Caki2 (cell line): ENCODE measurements around the gene TMEM53. TPM values are rescaled to one million over a fixed set of nuclear protein-coding genes. Genes with fewer than 3 reads are reported as not detected.

Experiments
- DNase-seq: peaks from one replicate; pipeline ENCODE4 v3.0.0-alpha.2; 2015; ENCODE audit warnings: low read depth
- in situ Hi-C: cut with HindIII; loops from 2 replicates; pipeline ENCODE4 v1.10.0; 2016; ENCODE audit warnings: low sequenced_read_pairs, low pct_unique_long_range_greater_than_20kb, mixed read lengths
- total RNA-seq: library from RNA; depleted of rRNA; stranded (reverse); fragments of >200 nt; shearing (Covaris generic); gene quantifications from 2 replicates; pipeline ENCODE4 v1.2.3, GENCODE V29; 2014; ENCODE audit warnings: low replicate concordance; rRNA removed

The TMEM53 gene
- total RNA-seq, 1 experiment from 2014 or later, result 7.6 TPM

DNA sequence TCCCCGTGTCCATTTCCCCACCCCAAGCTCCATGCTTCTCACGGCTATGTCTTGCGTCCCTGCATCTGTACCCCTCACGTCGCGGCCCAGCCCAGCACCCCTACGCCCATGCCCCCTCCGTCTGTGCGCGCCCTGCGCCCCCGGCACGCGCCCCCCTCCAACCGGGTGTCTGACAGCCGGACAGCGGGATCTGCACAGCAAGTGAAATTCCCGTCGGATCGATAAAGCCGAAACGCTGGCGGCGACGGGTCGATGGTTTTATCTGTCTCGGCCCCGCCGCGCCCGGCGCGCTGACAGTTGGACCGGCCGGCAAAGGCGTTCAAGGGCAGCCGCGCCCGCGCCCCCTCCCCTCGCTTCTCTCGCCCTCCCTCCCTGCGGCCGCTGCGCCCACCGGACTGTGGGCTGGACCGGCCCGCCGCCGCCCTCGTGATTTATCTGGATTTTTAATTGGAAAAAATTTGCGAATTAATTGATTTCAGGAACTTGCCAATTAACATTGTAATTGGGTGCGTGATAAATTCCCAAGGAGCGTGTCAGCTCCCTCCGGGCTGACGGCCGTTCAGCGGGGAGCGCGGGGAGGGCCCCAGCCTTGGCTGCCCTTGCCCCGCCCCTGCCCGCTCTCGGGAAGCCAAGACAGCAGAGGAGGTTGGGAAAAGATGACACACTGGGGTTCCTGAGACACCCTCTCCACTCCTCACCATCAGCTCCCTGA is 57.1 kb downstream of the TMEM53 start:
- in situ Hi-C loops, result no loop called here

DNA sequence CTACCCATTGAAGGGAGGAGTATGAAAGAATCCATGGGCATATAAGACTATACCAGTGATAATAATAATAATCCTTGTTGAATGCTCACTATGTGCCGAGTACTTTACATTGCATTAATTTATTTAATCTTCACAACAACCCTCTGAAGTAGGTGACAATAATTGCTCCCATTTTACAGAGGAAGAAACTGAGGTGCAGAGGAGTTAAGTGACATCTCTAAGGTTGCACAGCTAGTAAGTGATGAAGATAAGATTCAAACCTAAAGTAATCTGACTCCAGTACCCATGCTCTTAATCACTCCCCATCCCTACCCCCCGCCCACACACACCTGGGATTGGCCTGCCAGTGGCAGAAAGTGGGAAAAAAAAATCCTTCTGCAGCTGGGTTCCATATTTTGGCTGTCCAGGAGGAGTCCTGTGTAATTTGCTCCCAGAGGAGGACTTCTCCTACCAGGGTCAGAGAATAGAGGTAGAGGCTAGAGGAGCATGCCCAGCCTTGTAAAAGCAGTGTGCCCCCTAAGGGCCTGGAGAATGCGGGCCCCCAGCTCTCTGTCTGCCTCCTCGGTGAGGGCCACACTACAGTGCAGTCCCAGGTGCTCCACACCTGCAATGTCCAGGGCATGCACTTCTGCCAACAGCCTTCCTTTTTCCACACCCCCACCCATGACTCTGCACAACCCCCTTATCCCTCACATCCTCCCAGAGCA is 57.8 kb downstream of the TMEM53 start:
- in situ Hi-C loops, result no loop called here

More for the DNA sequence above, 57.1 kb downstream of the TMEM53 start:
- no peak for DNase-seq

DNA sequence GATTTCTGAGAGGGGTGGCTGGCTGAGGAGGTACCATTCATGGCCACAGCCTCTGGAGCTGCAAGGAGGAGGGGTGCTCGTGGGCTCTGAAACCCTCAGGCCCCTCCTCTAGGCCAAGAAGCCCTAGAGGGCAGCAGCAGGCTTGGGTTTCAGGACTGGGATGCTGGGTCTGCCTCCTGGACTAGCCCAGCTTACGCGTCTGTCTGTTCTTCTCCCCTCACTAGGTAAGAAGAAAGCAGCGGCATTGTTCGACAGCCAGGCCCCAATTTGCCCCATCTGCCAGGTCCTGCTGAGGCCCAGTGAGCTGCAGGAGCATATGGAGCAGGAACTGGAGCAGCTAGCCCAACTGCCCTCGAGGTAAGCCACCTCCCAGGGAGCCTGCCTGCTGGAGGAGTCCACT is 60.3 kb downstream of the TMEM53 start:
- DNase-seq, result no peak
- in situ Hi-C loops, result no loop called here

More for the DNA sequence above, 57.8 kb downstream of the TMEM53 start:
- DNase-seq, result no peak

DNA sequence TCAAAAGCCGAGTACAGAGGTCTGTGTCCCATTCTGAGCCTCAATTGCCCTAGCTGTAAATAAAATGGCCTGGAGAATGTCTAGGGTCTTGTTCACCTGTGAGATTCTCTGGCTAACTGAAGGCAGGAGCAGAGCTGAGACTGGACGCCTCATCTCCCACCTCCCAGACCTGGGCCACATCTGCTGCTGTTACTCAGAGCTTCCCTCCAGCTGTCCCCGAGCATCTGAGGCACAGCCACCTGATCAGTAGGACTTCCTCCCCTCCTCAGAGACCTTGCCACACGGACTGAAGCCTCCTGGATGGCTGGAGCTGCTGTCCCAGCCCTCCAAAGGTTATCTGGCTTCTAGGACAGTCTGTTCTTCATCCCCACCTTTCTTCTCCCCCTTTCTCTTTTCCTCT is 62.4 kb downstream of the TMEM53 start:
- in situ Hi-C loops, result no loop called here
- no peak for DNase-seq

DNA sequence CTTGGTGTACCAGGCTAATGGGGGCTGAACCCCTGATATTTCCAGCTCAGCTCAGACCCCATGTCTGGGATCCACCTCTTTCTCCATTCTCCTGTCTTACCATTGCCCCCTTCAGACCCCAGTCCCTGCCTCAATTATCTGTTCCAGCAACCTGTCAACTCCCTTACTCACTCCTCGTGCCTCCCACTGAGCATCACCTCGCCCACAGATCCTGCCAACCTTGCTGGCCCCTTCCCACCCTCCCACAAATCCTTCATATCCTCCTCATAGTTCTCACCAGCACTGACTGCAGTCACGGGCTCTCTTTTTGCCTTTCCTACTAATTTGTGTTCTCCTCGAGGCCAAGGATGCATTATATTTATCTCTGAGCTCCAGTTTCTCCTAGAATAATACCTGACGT is 62.9 kb downstream of the TMEM53 start:
- in situ Hi-C loops, result no loop called here
- DNase-seq, result no peak

DNA sequence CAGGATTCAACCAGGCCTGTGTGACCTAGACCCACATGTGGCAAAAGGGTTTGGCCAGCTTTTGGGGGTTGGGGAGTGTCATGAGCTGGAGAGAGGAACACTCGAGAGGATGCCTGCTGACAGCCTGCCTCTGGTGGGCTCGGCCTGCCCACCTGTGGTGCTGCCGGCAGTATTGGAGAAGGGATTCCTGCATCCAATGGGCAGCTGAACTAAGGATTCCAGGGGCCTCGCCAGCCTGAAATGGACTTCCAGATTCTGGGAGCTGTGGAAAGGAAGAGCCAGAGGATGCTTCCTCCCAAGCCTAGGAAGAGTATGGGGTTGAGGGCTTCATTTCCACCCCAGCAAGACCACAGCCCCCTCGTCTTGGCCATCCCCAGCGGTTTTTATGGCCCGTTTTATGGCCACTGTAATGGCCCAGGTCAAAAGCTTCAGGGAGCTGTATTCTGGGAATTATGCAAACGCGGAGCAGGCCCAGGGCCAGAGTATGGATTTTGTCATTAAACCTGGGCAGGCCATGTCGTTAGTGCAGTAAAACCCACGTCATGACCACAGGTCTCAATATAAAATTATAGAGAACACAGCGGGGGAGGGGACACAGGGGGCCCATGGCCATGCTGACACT is 63.6 kb downstream of the TMEM53 start:
- no peak for DNase-seq
- in situ Hi-C loops, result no loop called here

DNA sequence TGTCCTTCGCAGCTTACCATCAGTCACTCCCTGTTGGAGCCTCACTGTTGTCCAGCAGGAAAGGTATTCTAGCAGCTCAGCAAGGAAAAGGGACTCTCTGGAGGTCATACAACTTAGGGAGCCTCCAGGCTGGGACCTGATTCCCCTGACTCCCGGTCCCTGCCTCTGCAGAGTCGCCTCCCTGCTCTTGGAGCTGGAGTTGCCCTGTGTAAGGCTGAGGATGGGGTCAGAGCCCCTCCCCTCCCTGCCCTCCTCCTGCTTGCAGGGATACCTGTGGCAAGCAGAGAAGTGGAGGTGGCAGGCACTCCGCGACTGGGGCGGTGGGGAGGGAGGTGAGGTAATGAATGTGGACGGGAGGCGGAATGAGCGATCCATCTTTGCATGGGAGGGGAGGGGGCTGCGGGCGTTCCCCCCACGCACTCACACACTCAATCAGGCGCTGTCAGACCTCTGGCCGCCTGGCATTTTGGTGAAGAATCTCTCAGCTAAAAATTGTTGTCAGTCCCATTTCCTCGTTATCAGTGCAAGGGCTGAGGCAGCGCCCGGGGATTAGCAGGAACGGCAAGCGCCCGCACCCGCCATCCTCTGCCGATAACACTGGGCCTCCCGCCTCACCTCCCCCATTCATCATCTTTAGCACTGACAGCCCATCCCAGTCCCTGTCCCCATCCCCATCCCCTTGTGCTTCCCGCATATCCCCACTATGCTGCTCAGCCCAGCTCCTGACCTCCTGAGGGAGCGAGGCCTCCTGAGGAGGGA is 64.3 kb downstream of the TMEM53 start:
- in situ Hi-C loops, result no loop called here
- DNase-seq, result no peak

DNA sequence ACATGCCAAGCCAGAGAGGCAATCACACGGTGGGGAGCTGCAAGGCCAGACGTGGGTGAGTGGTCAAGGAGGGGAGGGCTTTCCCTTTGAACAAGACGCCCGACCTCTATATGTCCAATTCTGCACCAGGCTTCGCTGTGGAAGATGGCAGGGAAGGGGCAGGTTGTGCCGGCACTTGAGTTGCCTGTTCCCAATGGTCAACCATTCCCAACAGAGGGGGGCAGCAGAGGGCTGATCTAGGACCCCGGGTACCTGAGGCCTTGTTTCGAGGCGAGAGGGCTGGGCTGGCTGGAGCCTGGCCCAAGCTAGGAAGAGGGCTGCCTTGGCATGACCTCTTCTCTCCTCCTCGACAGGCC is 64.9 kb downstream of the TMEM53 start:
- DNase-seq, result no peak
- in situ Hi-C loops, result no loop called here

DNA sequence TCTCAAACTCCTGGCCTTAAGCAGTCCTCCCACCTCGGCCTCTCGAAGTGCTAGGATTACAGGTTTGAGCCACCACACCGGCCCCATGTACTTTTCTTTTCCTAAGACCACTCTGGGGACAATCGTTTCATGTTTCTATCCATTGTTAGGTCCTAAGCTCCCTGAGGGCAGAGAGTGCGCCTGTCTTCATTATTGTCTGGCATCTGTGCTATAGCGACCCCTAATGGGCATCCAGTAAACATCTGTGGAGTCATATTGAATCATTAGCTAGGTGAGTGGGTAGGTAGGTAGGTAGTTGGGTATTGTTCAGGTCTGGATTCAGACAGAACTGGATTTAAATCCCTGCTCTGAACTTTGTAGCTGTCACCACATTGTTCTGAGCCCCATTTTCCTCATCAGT is 66.1 kb downstream of the TMEM53 start:
- no peak for DNase-seq
- in situ Hi-C loops, result no loop called here

DNA sequence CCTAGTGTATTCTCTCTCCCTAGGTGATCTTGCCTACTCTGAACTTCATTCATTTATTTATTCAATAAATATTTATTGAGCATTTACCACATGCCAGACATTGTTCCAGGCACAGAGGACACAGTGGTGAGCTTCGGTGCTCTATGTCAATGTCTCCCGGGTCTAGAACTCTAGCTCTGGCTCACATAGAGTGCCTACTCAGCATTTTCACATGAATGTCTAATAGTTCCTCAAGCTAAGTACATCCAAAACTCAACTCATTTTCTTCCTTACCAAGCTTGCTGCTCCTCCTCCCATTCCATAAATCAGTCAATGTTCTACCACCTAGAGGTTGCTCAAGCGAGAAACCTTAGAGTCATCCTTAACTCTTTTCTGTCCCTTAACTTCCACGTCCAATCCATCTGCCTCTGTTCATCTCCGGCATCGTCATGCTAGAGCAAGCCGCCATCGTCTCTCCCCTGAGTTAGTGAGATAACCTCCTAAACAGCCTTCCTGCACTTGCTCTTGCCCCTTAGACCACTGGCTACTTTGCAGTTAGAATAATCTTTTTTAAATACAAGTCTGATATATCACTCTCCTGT is 67.5 kb downstream of the TMEM53 start:
- DNase-seq, result peak; percentile 35
- in situ Hi-C loops, result no loop called here

DNA sequence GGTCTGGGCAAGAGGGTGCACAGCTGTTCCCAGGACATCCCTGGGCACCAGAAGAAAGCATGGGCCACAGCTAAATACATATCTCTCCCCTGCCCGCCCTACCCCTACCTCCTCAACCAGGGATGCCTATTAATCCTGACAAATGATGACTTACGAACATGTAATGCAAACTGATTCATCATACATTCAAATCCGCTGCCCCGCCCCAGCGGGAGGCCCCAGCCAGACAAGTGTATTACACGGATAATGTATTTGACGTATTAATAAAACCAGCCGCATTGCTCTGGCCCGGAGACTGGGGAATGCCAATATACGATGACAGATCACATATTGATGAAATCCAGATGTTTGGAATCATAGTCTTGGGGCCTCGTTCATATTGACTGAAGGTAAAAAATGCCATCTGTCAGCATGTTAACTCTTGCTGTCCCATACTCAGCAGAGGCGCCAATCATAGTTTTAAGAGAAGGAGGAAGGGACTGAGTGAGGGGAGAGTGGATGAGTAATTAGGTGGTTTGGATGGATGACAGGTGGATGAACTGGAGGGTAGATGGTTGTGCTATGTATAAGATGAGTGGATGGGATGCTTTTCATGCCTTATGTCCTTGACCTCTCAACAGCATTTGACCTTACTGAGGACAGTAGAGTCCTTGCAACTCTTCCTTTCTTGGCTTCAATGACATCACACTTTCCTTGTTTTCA is 68.2 kb downstream of the TMEM53 start:
- DNase-seq, result no peak

DNA sequence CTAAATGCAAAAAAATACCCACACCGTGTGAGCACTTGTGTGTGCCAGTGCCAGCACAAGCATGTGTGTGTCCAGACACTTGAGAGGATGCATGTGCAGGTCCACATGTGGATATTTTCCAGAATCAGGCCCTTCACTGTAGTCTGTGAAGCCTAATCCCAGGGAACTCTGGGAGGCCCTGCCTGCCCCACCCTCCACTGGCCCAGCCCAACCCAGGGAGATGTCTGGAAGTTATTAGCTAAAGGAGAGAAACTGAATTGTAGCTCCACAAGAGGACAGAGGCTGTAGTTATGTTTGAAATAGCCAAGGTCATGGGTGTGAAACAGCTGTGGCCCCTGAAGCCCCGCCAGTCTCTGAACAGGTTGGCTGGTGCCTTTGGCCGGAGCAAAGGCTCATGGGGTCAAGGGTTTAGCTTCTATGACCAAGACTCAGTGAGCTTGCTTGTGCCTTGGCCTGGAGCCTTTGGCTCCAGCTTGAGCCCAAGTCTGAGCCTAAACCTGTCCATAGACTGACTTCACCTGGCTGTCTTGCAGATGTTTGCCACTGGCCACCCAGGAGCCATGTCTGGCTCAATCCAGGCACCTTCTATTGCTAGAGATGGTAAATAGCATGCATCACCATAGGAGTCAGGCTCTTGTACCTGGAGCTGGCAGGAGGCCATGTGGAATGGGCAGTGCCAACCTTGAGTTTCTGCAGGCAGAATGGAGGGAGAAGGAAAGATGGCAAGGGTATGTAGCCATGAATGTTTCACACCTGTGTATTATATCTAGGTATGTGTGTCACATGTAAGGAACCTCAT is 69.9 kb downstream of the TMEM53 start:
- in situ Hi-C loops, result no loop called here

More for the DNA sequence above, 68.2 kb downstream of the TMEM53 start:
- in situ Hi-C loops, result no loop called here

DNA sequence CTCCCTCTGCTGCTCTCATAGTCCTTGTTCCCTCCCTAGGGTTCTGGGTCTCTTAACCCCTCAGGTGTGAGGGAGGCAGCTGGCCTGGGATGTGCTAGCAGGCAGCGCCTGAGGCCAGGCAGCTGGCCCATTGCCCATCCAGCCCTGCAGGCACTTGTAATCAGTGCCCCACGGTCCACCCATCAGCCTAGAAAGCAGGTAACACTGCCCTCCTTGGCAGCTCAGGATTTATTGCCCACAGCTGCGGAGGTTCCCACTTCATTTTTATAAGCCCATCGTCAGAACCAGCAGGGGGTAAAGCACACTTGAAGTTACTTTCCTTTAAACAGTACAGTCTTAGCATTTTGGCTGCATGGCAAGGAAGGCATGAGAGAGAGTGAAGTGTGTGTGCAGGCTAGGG is 70.6 kb downstream of the TMEM53 start:
- in situ Hi-C loops, result no loop called here
- no peak for DNase-seq

More for the DNA sequence above, 69.9 kb downstream of the TMEM53 start:
- DNase-seq, result no peak

Other genes starting within 250 kb of the TMEM53 start
- gene ARMH1, start 233 bp upstream of the TMEM53 start, total RNA-seq, result not detected in 2 replicates
- gene RNU5D-1, start 56.7 kb upstream of the TMEM53 start, total RNA-seq, result not detected in 2 replicates
- gene KIF2C, start 65.4 kb upstream of the TMEM53 start, total RNA-seq, result 49.9 and 55.4 TPM in 2 replicates
- gene RPS8, start 101.1 kb upstream of the TMEM53 start, total RNA-seq, result 1,783 and 1,946 TPM in 2 replicates
- not detected in 2 replicates for gene BEST4, start 113.7 kb upstream of the TMEM53 start, total RNA-seq
- gene PLK3, start 125.9 kb upstream of the TMEM53 start, total RNA-seq, result 5.0 and 11.7 TPM in 2 replicates
- gene DYNLT4, start 132.9 kb upstream of the TMEM53 start, total RNA-seq, result not detected in 2 replicates
- gene BTBD19, start 134.0 kb upstream of the TMEM53 start, total RNA-seq, result 1.7 and 1.9 TPM in 2 replicates
- gene PTCH2, start 168.8 kb upstream of the TMEM53 start, total RNA-seq, result not detected in 2 replicates